T-cell (primary cell): ENCODE data around the gene CHTF18. TPM values are rescaled to one million over a fixed set of nuclear protein-coding genes. Genes with fewer than 3 reads are reported as not detected.
"Not testable (repeated sequence)": the region's sequence is repeated elsewhere in the genome, so short reads cannot be mapped to it uniquely, and the experiment has no call there.

Experiments used
- ATAC-seq, 4 experiments: fragments of 200-7000 bp in 3 of 4; fragments of 150-1000 bp in 1 of 4; cut with Tn5 transposase; replicated peaks in 1 of 4; 1 replicate in 3 of 4; 2 replicates in 1 of 4; pipeline ENCODE4 v1.10.0; 2021; ENCODE audit warnings: moderate library complexity in 3 of 4, mild to moderate bottlenecking in 2 of 4, moderate number of reproducible peaks in 1 of 4
- CTCF ChIA-PET, 2 donors: fragments of 300-600 bp; sonication (Branson Sonifier 250); formaldehyde crosslinking; loops; one replicate each; lab custom pipeline; 2022; ENCODE audit warnings: antibody characterized with exemption in 2 of 2; lab: Charles Lee
- POLR2A ChIA-PET, 2 donors: fragments of 300-600 bp; sonication (Branson Sonifier 250); formaldehyde crosslinking; loops; one replicate each; lab custom pipeline; 2022; ENCODE audit warnings: antibody characterized with exemption in 2 of 2; lab: Charles Lee
- DNase-seq, 35 experiments: peaks; one replicate each; pipeline versions ENCODE4 v3.0.0 to v3.0.0-alpha.2; 2013 to 2023
- H3K27ac ChIP-seq: one replicate; pipeline ENCODE4 v1.5.1; 2013; ENCODE audit warnings: low read length
- H3K27me3 ChIP-seq, 2 experiments: replicated peaks in 1 of 2; 1 replicate in 1 of 2; 2 replicates in 1 of 2; pipeline versions ENCODE4 v1.6.1 to v1.7.0; 2013; ENCODE audit warnings: low read length in 1 of 2, mixed read lengths in 1 of 2; ENCODE audit not compliant: control insufficient read depth in 2 of 2, insufficient read depth in 2 of 2; ENCODE audit errors: extremely low read depth in 1 of 2
- H3K36me3 ChIP-seq, 2 donors: 1 replicate in 1 of 2; 2 replicates in 1 of 2; pipeline versions ENCODE4 v1.6.1 to v1.7.0; 2013; ENCODE audit warnings: low read length in 1 of 2; ENCODE audit not compliant: control insufficient read depth in 2 of 2, insufficient read depth in 1 of 2; ENCODE audit errors: extremely low read depth in 1 of 2
- H3K4me1 ChIP-seq, 2 experiments: 1 replicate in 1 of 2; 2 replicates in 1 of 2; pipeline versions ENCODE4 v1.6.1 to v1.7.0; 2013; ENCODE audit warnings: low read length in 2 of 2, mixed read lengths in 1 of 2; ENCODE audit not compliant: insufficient read depth in 2 of 2, control insufficient read depth in 1 of 2; ENCODE audit errors: extremely low read depth in 1 of 2
- H3K4me3 ChIP-seq, 2 donors: 1 replicate in 1 of 2; 2 replicates in 1 of 2; pipeline versions ENCODE4 v1.5.1 to v1.7.0; 2013; ENCODE audit warnings: mild to moderate bottlenecking in 2 of 2, low read length in 1 of 2, moderate library complexity in 1 of 2; ENCODE audit not compliant: control insufficient read depth in 1 of 2; ENCODE audit errors: extremely low read depth in 1 of 2
- H3K9me3 ChIP-seq: 2 replicates; pipeline ENCODE4 v1.7.0; 2013
- H3K27ac Mint-ChIP-seq, 2 donors: one replicate each; pipeline ENCODE4 v1.8.0; 2020 to 2021; ENCODE audit warnings: mild to moderate bottlenecking in 2 of 2, mixed read lengths in 2 of 2
- H3K27me3 Mint-ChIP-seq, 2 donors: one replicate each; pipeline ENCODE4 v1.8.0; 2021 to 2022; ENCODE audit warnings: mixed read lengths in 2 of 2
- H3K36me3 Mint-ChIP-seq: one replicate; pipeline ENCODE4 v1.8.0; 2021; ENCODE audit warnings: mixed read lengths
- H3K4me1 Mint-ChIP-seq, 3 donors: one replicate each; pipeline ENCODE4 v1.8.0; 2020 to 2022; ENCODE audit warnings: mixed read lengths in 3 of 3, mild to moderate bottlenecking in 1 of 3
- H3K4me3 Mint-ChIP-seq, 3 donors: one replicate each; pipeline ENCODE4 v1.8.0; 2020 to 2022; ENCODE audit warnings: mild to moderate bottlenecking in 3 of 3, mixed read lengths in 3 of 3, moderate library complexity in 3 of 3
- H3K9me3 Mint-ChIP-seq, 3 donors: one replicate each; pipeline ENCODE4 v1.8.0; 2020 to 2022; ENCODE audit warnings: mixed read lengths in 3 of 3
- WGBS: methylation state at CpG from one replicate; pipeline ENCODE4 v1.1.5; 2013; ENCODE audit warnings: missing lambda C conversion rate; ENCODE audit not compliant: insufficient coverage; 5-methylcytosine and 5-hydroxymethylcytosine counted together
- total RNA-seq, 35 experiments: library from RNA in 6 of 35; stranded (reverse) in 6 of 35; fragments of 120-200 nt in 1 of 35; gene quantifications; one replicate each; pipeline versions ENCODE4 v1.2.1 to v1.2.4 and lab custom pipeline; 2013 to 2026

Gene CHTF18
- total RNA-seq, 5 donors from 2014 or later (not counting 1 experiment from before 2014, with no cell fraction given), result 29.6 to 73.2 (median 49.5) TPM

DNA sequence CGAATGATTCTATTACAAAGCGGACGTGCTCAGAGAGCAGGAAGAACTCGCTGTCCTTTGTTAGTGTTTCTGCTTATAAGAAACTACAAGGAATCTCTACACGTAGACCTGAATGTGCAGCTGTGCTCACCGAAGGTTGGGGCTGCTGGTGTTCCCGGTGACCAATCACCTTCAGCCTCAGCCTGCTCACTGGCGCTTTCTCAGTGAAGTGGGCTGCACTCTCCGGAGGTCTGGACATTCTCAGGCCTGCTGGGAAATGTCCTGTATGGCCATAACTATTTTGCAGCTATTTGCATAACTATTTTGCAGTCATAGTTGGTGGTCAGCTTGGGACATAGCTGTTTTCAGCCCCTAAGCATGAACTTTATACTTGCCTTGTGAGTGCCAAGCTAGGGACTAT, 37.9 kb upstream of the CHTF18 start:
- no peak overlapping the region for H3K27ac Mint-ChIP-seq
- no peak overlapping the region for H3K4me3 ChIP-seq
- CTCF ChIA-PET, result no interaction called here
- no peaks in the 10 kb centered on the region for H3K36me3 Mint-ChIP-seq
- POLR2A ChIA-PET, result no interaction called here
- H3K9me3 ChIP-seq, result no peaks in the 10 kb centered on the region
- ATAC-seq, result no peak
- no peak overlapping the region for H3K4me3 Mint-ChIP-seq
- H3K4me1 Mint-ChIP-seq, result peaks cover 0 to 3% (median 2%) of the 10 kb centered on the region in 3 donors
- H3K4me1 ChIP-seq, result peaks cover 0 to 4% of the 10 kb centered on the region in 2 experiments
- no peaks in the 10 kb centered on the region for H3K36me3 ChIP-seq
- H3K27ac ChIP-seq, result no peak overlapping the region
- 95% methylated on average over 5 of the region's 9 CpGs for WGBS
- DNase-seq, result no peak
- H3K9me3 Mint-ChIP-seq, result no peaks in the 10 kb centered on the region
- peaks cover 0 to 16% of the 10 kb centered on the region in 2 experiments for H3K27me3 ChIP-seq
- H3K27me3 Mint-ChIP-seq, result no peaks in the 10 kb centered on the region

DNA sequence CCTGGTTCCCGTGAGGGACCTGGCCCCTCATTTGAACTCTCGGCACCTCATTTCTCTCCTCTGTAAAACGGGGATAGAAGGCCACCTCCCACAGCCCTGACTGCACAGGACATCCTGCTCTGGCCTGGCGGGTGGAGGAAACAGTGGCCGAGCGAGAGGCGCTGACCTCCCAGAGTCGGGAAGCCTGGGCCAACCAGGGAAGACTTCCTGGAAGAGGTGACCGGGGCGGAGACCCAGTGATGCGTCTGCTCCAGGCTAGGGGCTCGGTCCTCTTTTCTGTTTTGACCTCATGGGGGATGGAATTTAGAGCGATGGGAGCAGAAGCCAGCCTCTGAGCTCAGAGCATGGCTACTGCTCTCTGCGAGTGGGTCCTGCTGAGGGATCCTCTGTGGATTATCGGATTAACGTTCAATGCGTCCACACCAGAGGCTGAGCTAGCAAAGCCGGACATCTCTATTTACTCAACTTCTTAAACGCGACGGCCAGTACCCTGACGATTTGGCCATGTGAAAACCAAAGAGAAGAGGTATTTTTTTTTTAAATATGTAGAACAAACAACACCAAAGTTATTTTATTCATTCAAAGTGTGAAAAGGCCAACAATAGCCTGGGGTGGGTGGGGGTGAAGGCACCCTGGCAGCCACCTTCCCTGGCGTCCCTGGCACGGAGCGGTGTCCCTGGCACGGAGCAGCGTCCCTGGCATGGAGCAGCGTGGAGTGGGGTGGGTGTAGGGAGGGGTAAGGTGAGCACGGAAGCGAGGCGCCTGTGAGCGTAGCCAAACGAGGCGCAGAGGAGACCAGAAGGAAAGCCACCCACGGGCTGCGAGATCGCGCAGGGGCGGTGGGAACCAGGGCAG, 37.0 kb upstream of the CHTF18 start:
- H3K27me3 ChIP-seq, result peaks cover 0 to 15% of the 10 kb centered on the region in 2 experiments
- 84% methylated on average over 30 of the region's 39 CpGs for WGBS
- ChIA-PET POLR2A (interaction anchor here in 1 of 2 donors (0.6 kb wide), 1 partner anchor 414 kb away, joined by 9 read pairs; no protein-coding TSS in a partner anchor), CTCF (no interaction called here)
- peaks cover 0 to 4% of the 10 kb centered on the region in 2 experiments for H3K4me1 ChIP-seq
- no peaks in the 10 kb centered on the region for H3K36me3 ChIP-seq
- no peak for DNase-seq
- Mint-ChIP-seq H3K4me3 (no peak overlapping the region), H3K36me3 (no peaks in the 10 kb centered on the region), H3K9me3 (peaks cover 0 to 1% (median 0%) of the 10 kb centered on the region in 3 donors), H3K27ac (no peak overlapping the region), H3K27me3 (peaks cover 1% of the 10 kb centered on the region in 2 donors), H3K4me1 (peaks cover 0 to 3% (median 2%) of the 10 kb centered on the region in 3 donors)
- no peak overlapping the region for H3K27ac ChIP-seq
- no peaks in the 10 kb centered on the region for H3K9me3 ChIP-seq
- H3K4me3 ChIP-seq, result no peak overlapping the region
- ATAC-seq, result no peak

DNA sequence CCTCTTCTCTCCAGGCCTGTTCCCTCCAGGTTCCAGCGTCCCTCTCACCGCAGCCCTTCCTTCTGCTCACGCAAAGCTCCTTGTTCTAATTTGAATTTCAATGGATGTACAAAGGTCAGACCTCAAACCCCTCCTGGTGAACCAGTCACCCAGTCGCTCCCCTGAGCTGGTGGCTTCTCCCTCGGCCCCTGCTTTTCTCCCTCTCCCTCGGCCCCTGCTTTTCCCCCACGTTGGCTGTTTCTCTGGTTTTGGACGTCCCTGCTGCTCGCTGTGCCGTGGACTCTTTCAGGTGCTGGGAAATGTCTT, 36.5 kb upstream of the CHTF18 start:
- peaks cover 0 to 4% of the 10 kb centered on the region in 2 experiments for H3K4me1 ChIP-seq
- H3K36me3 ChIP-seq, result no peaks in the 10 kb centered on the region
- Mint-ChIP-seq H3K27me3 (peaks cover 4 to 5% of the 10 kb centered on the region in 2 donors), H3K9me3 (peaks cover 0 to 3% (median 0%) of the 10 kb centered on the region in 3 donors), H3K4me1 (peaks cover 0 to 3% (median 2%) of the 10 kb centered on the region in 3 donors), H3K27ac (no peak overlapping the region), H3K36me3 (no peaks in the 10 kb centered on the region), H3K4me3 (no peak overlapping the region)
- DNase-seq (no peak), ATAC-seq (no peak)
- WGBS, result 81% methylated on average over 4 of the region's 10 CpGs
- peaks cover 0 to 19% of the 10 kb centered on the region in 2 experiments for H3K27me3 ChIP-seq
- ChIA-PET POLR2A (no interaction called here), CTCF (no interaction called here)
- no peak overlapping the region for H3K27ac ChIP-seq
- H3K4me3 ChIP-seq, result no peak overlapping the region
- H3K9me3 ChIP-seq, result no peaks in the 10 kb centered on the region

DNA sequence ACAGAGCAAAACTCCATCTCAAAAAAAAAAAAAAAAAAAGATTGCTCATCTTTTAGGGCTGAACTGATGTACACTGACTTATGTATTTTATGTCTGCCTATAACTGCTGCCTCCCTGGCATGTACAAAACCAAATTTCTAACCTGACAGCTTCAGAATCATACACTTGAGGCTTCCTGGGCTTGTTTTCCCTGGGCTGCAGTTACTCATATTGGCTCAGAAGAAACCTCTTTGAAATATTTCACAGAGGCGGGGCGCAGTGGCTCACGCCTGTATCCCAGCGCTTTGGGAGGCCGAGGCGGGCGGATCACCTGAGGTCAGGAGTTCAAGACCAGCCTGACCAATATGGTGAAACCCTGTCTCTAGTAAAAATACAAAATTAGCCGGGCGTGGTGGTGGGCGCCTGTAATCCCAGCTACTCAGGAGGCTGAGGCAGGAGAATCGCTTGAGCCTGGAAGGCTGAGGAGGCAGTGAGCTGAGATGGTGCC, 34.3 kb upstream of the CHTF18 start:
- peaks cover 0 to 22% of the 10 kb centered on the region in 2 experiments for H3K27me3 ChIP-seq
- CTCF ChIA-PET, H3K9me3 Mint-ChIP-seq, POLR2A ChIA-PET, DNase-seq, H3K36me3 Mint-ChIP-seq, H3K4me3 Mint-ChIP-seq, H3K4me3 ChIP-seq, H3K4me1 ChIP-seq, H3K4me1 Mint-ChIP-seq, H3K27ac Mint-ChIP-seq, H3K36me3 ChIP-seq, ATAC-seq, H3K27ac ChIP-seq, H3K27me3 Mint-ChIP-seq, H3K9me3 ChIP-seq: not testable (repeated sequence)
- WGBS, result 94% methylated on average over 9 of the region's 11 CpGs

DNA sequence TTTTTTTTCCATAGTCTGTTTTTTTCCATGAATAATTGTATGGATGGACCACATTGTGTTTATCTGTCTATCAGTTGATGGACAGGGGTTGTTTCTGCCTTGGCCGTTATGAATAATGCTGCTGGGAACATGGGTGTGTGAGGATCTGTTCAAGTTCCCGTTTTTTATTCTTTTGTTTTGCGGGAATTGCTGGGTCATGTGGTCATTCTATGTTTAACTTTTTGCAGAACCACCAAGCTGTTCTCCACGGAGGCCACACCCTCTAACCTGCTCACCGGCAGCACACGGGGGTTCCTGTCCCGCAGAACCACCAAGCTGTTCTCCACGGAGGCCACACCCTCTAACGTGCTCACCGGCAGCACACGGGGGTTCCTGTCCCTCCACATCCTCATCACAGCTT, 33.8 kb upstream of the CHTF18 start:
- peak in 1 of 35 experiments; percentile 21 for DNase-seq
- ChIA-PET POLR2A (no interaction called here), CTCF (no interaction called here)
- Mint-ChIP-seq H3K4me1 (peaks cover 2 to 6% (median 3%) of the 10 kb centered on the region in 3 donors), H3K9me3 (peaks cover 0 to 3% (median 0%) of the 10 kb centered on the region in 3 donors), H3K36me3 (no peaks in the 10 kb centered on the region), H3K27ac (no peak overlapping the region), H3K4me3 (no peak overlapping the region), H3K27me3 (peaks cover 6 to 10% of the 10 kb centered on the region in 2 donors)
- WGBS, result 0% methylated on average over 4 of the region's 11 CpGs
- peak in 1 of 4 experiments; percentile 69 for ATAC-seq
- Histone ChIP-seq H3K9me3 (no peaks in the 10 kb centered on the region), H3K4me1 (peaks cover 0 to 4% of the 10 kb centered on the region in 2 experiments), H3K36me3 (no peaks in the 10 kb centered on the region), H3K27me3 (peaks cover 0 to 25% of the 10 kb centered on the region in 2 experiments), H3K27ac (no peak overlapping the region), H3K4me3 (no peak overlapping the region)

- 78% methylated on average over 1 of the region's 5 CpGs for WGBS
Measured at GRCh38 chr16:756428-756827, 32.0 kb upstream of the CHTF18 start.

More at GRCh38 chr16:756428-756827, 32.0 kb upstream of the CHTF18 start:
- H3K27me3 ChIP-seq, result peaks cover 0 to 36% of the 10 kb centered on the region in 2 experiments
- no peak overlapping the region for H3K4me3 ChIP-seq
- H3K9me3 ChIP-seq, result no peaks in the 10 kb centered on the region
- Mint-ChIP-seq H3K27ac (no peak overlapping the region), H3K9me3 (peaks cover 0 to 3% (median 0%) of the 10 kb centered on the region in 3 donors), H3K27me3 (peaks cover 8 to 10% of the 10 kb centered on the region in 2 donors), H3K4me3 (no peak overlapping the region), H3K36me3 (no peaks in the 10 kb centered on the region), H3K4me1 (peaks cover 2 to 6% (median 3%) of the 10 kb centered on the region in 3 donors)
- ChIA-PET CTCF (no interaction called here), POLR2A (no interaction called here)
- H3K36me3 ChIP-seq, result no peaks in the 10 kb centered on the region
- H3K4me1 ChIP-seq, result peaks cover 0 to 4% of the 10 kb centered on the region in 2 experiments
- no peak for ATAC-seq
- no peak overlapping the region for H3K27ac ChIP-seq
- DNase-seq, result no peak
